ENCODE data around the gene TAS2R13.

Gene TAS2R13

GRCh38 chr12:10863512-10864218 is 45.7 kb downstream of the TAS2R13 start:
- TF ChIP-seq CTCF (IDR thresholded peaks at IDR 0.05): no peak

GRCh38 chr12:10861366-10861765 is 48.0 kb downstream of the TAS2R13 start:
- TF ChIP-seq CTCF (IDR thresholded peaks at IDR 0.05): no peak
